Measurements from ENCODE around the gene BHLHE23.

BHLHE23 gene

GRCh38 chr20:63049561-63050221 is 42.9 kb upstream of the BHLHE23 start:
- H3K4me1 ChIP-seq (ENCODE audit: insufficient read depth, low read length), result no peaks in the 10 kb centered on the region
- no peaks in the 10 kb centered on the region for H3K27me3 ChIP-seq (ENCODE audit: insufficient read depth, low read length, poor library complexity)
- ATAC-seq (ENCODE audit: insufficient read depth, low read depth), result no peak
- no peak overlapping the region for H3K4me2 ChIP-seq (ENCODE audit: insufficient read depth, low read length)
- H3K36me3 ChIP-seq (ENCODE audit: insufficient read depth, low read length), result peaks cover 23% of the 10 kb centered on the region
- H3K4me3 ChIP-seq (ENCODE audit: low read depth in 1 of 2, low read length in 2 of 2), result no peak overlapping the region
- no peak for DNase-seq
- H4K20me1 ChIP-seq (ENCODE audit: insufficient read depth, low read length), result peaks cover 82% of the 10 kb centered on the region
- H3K9ac ChIP-seq (ENCODE audit: low read depth, low read length), result no peak overlapping the region
- no peak overlapping the region for H3K27ac ChIP-seq (ENCODE audit: low read length)
- no peak overlapping the region for H2AFZ ChIP-seq (ENCODE audit: low read depth, low read length)
- no peaks in the 10 kb centered on the region; the same call in none of the 2 replicates for H3K79me2 ChIP-seq (ENCODE audit: insufficient read depth, low read length)
- no peaks in the 10 kb centered on the region for H3K9me3 ChIP-seq (ENCODE audit: insufficient read depth, low read length, severe bottlenecking)
- TF ChIP-seq CTCF (IDR thresholded peaks at IDR 0.05; ENCODE audit: borderline replicate concordance, extremely low read depth, low read length, poor library complexity, severe bottlenecking) (no peak), EZH2 (IDR thresholded peaks at IDR 0.05; ENCODE audit: borderline replicate concordance, low read depth, low read length, severe bottlenecking) (no peak)

GRCh38 chr20:63049191-63049518 is 42.4 kb upstream of the BHLHE23 start:
- no peak overlapping the region for H3K27ac ChIP-seq (ENCODE audit: low read length)
- no peaks in the 10 kb centered on the region for H3K9me3 ChIP-seq (ENCODE audit: insufficient read depth, low read length, severe bottlenecking)
- H4K20me1 ChIP-seq (ENCODE audit: insufficient read depth, low read length), result peaks cover 80% of the 10 kb centered on the region
- no peaks in the 10 kb centered on the region for H3K27me3 ChIP-seq (ENCODE audit: insufficient read depth, low read length, poor library complexity)
- ATAC-seq (ENCODE audit: insufficient read depth, low read depth), result no peak
- no peak for DNase-seq
- H3K4me3 ChIP-seq (ENCODE audit: low read depth in 1 of 2, low read length in 2 of 2), result no peak overlapping the region
- no peaks in the 10 kb centered on the region; the same call in none of the 2 replicates for H3K79me2 ChIP-seq (ENCODE audit: insufficient read depth, low read length)
- no peak overlapping the region for H2AFZ ChIP-seq (ENCODE audit: low read depth, low read length)
- no peak for TF ChIP-seq CTCF (IDR thresholded peaks at IDR 0.05; ENCODE audit: borderline replicate concordance, extremely low read depth, low read length, poor library complexity, severe bottlenecking)
- TF ChIP-seq EZH2 (IDR thresholded peaks at IDR 0.05; ENCODE audit: borderline replicate concordance, low read depth, low read length, severe bottlenecking), result no peak
- H3K9ac ChIP-seq (ENCODE audit: low read depth, low read length), result no peak overlapping the region
- H3K36me3 ChIP-seq (ENCODE audit: insufficient read depth, low read length), result peaks cover 23% of the 10 kb centered on the region
- no peaks in the 10 kb centered on the region for H3K4me1 ChIP-seq (ENCODE audit: insufficient read depth, low read length)
- H3K4me2 ChIP-seq (ENCODE audit: insufficient read depth, low read length), result no peak overlapping the region

- no peak overlapping the region for H2AFZ ChIP-seq (ENCODE audit: low read depth, low read length)
- no peak for TF ChIP-seq CTCF (IDR thresholded peaks at IDR 0.05; ENCODE audit: borderline replicate concordance, extremely low read depth, low read length, poor library complexity, severe bottlenecking)
- TF ChIP-seq EZH2 (IDR thresholded peaks at IDR 0.05; ENCODE audit: borderline replicate concordance, low read depth, low read length, severe bottlenecking), result no peak
Measured at GRCh38 chr20:63048516-63049190, 41.9 kb upstream of the BHLHE23 start.

More at GRCh38 chr20:63048516-63049190, 41.9 kb upstream of the BHLHE23 start:
- Histone ChIP-seq H3K27ac (ENCODE audit: low read length) (no peak overlapping the region), H3K79me2 (ENCODE audit: insufficient read depth, low read length) (no peaks in the 10 kb centered on the region; the same call in none of the 2 replicates), H3K9me3 (ENCODE audit: insufficient read depth, low read length, severe bottlenecking) (no peaks in the 10 kb centered on the region), H3K36me3 (ENCODE audit: insufficient read depth, low read length) (peaks cover 25% of the 10 kb centered on the region), H3K9ac (ENCODE audit: low read depth, low read length) (no peak overlapping the region), H3K27me3 (ENCODE audit: insufficient read depth, low read length, poor library complexity) (no peaks in the 10 kb centered on the region), H4K20me1 (ENCODE audit: insufficient read depth, low read length) (peaks cover 83% of the 10 kb centered on the region), H3K4me1 (ENCODE audit: insufficient read depth, low read length) (no peaks in the 10 kb centered on the region), H3K4me3 (ENCODE audit: low read depth in 1 of 2, low read length in 2 of 2) (no peak overlapping the region), H3K4me2 (ENCODE audit: insufficient read depth, low read length) (no peak overlapping the region)
- ATAC-seq (ENCODE audit: insufficient read depth, low read depth) (no peak), DNase-seq (no peak)
